ENCODE results near the gene RPL18.

RPL18 gene

DNA sequence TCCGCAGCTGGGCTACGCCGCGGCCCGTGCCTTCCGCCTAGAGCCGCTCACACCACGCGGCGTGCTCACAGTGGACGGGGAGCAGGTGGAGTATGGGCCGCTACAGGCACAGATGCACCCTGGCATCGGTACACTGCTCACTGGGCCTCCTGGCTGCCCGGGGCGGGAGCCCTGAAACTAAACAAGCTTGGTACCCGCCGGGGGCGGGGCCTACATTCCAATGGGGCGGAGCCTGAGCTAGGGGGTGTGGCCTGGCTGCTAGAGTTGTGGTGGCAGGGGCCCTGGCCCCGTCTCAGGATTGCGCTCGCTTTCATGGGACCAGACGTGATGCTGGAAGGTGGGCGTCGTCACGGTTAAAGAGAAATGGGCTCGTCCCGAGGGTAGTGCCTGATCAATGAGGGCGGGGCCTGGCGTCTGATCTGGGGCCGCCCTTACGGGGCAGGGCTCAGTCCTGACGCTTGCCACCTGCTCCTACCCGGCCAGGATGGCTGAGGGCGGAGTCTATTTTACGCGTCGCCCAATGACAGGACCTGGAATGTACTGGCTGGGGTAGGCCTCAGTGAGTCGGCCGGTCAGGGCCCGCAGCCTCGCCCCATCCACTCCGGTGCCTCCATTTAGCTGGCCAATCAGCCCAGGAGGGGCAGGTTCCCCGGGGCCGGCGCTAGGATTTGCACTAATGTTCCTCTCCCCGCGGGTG is 10.8 kb upstream of the RPL18 start:
- TF ChIP-seq ZNF274 (IDR thresholded peaks at IDR 0.05; ENCODE audit: low read depth, low read length) = no peak
- no peak overlapping the region for H3K4me3 ChIP-seq (ENCODE audit: low read length)

DNA sequence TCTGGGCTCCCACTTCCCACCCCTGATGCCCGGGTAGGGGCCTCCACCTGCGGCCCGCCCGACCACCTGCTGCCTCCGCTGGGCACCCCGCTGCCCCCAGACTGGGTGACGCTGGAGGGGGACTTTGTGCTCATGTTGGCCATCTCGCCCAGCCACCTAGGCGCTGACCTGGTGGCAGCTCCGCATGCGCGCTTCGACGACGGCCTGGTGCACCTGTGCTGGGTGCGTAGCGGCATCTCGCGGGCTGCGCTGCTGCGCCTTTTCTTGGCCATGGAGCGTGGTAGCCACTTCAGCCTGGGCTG is 10.3 kb upstream of the RPL18 start:
- H3K4me3 ChIP-seq (ENCODE audit: low read length) = no peak overlapping the region
- TF ChIP-seq ZNF274 (IDR thresholded peaks at IDR 0.05; ENCODE audit: low read depth, low read length) = no peak

DNA sequence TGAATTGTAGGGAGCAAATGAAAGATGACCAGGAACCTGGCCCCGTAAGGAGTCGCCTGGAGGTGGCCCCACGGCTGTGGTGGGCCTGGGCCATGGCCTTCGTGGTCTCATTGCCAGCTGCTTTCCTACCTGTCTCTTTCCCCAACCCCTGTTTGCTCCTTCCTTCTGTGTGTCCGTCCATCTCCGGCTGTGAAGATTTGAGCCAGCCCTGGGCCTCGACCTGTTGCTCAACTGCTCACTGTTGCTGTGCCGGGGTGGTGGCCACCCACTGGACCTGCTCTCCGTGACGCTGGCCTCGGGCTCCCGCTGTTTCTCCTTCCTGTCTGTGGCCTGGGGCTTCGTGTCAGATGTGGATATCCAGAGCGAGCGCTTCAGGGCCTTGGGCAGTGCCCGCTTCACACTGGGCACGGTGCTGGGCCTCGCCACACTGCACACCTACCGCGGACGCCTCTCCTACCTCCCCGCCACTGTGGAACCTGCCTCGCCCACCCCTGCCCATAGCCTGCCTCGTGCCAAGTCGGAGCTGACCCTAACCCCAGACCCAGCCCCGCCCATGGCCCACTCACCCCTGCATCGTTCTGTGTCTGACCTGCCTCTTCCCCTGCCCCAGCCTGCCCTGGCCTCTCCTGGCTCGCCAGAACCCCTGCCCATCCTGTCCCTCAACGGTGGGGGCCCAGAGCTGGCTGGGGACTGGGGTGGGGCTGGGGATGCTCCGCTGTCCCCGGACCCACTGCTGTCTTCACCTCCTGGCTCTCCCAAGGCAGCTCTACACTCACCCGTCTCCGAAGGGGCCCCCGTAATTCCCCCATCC is 9.7 kb upstream of the RPL18 start:
- TF ChIP-seq ZNF274 (IDR thresholded peaks at IDR 0.05; ENCODE audit: low read depth, low read length) = no peak
- no peak overlapping the region for H3K4me3 ChIP-seq (ENCODE audit: low read length)

- TF ChIP-seq ZNF274 (IDR thresholded peaks at IDR 0.05; ENCODE audit: low read depth, low read length) = no peak
- H3K4me3 ChIP-seq (ENCODE audit: low read length) = no peak overlapping the region
Measured at GRCh38 chr19:48627865-48628314, 8.9 kb upstream of the RPL18 start.

GRCh38 chr19:48627201-48627864 is 8.4 kb upstream of the RPL18 start:
- H3K4me3 ChIP-seq (ENCODE audit: low read length) = no peak overlapping the region
- TF ChIP-seq ZNF274 (IDR thresholded peaks at IDR 0.05; ENCODE audit: low read depth, low read length) = no peak

DNA sequence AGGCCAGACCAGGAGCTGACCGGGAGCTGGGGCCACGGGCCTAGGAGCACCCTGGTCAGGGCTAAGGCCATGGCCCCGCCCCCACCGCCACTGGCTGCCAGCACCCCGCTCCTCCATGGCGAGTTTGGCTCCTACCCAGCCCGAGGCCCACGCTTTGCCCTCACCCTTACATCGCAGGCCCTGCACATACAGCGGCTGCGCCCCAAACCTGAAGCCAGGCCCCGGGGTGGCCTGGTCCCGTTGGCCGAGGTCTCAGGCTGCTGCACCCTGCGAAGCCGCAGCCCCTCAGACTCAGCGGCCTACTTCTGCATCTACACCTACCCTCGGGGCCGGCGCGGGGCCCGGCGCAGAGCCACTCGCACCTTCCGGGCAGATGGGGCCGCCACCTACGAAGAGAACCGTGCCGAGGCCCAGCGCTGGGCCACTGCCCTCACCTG is 6.9 kb upstream of the RPL18 start:
- TF ChIP-seq ZNF274 (IDR thresholded peaks at IDR 0.05; ENCODE audit: low read depth, low read length) = no peak
- no peak overlapping the region for H3K4me3 ChIP-seq (ENCODE audit: low read length)

- H3K4me3 ChIP-seq (ENCODE audit: low read length) = peak overlapping the region; percentile 49; the same call in 1 of the 2 replicates
- TF ChIP-seq ZNF274 (IDR thresholded peaks at IDR 0.05; ENCODE audit: low read depth, low read length) = no peak
Measured at GRCh38 chr19:48624791-48625723, 6.1 kb upstream of the RPL18 start.

DNA sequence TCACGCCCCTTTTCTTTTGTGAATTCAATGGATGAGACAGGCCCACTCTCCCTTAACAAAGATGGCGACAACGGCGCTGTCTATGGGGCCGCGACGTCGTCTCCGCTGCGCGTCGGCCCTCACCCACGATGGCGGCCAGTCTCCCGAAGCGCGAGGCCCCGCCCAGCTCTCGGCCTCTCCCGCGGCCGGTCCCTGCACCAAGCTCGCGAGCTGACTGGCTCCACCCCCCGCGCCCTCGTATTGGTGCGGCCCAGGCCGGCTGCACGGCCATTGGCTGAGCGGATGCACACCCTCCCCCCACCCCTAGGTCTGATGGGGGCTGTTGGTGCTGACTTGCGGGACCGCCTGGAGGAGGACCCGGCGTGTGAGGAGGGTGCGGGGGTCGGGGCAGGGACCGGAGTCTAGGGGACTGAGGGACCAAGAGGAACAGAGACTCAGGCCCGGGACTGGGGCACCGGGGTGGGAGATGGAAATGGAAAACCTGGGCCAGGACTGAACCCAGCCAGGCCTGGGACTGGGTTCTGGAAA is 5.2 kb upstream of the RPL18 start:
- H3K4me3 ChIP-seq (ENCODE audit: low read length) = peak overlapping the region; percentile 60; the same call in 1 of the 2 replicates
- TF ChIP-seq ZNF274 (IDR thresholded peaks at IDR 0.05; ENCODE audit: low read depth, low read length) = no peak

DNA sequence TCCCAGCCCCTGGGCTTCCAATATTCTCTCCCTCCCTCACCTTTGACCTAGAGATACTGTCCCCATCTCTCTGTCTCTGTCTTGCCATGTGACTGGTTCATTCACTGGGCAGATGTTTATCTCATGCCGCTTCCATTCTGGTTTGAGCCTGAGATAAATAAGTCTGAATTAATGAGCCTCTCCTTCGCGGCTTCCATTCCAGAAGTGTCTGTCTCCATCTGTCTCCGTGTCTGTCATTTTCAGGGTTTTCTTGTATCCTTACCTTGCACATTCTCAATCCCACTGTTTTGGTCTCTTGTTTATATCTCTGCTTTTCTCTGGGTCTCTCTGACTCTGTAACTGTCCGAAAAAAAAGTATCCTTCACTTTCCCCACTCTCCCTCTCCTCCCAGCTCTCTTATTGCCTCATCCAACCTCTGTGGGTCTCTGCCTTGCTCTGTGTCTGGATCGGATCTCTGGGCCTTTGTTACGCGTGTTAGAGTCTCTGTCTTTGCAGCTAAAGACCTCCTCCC is 4.6 kb upstream of the RPL18 start:
- H3K4me3 ChIP-seq (ENCODE audit: low read length) = peak overlapping the region; percentile 60; the same call in 1 of the 2 replicates

DNA sequence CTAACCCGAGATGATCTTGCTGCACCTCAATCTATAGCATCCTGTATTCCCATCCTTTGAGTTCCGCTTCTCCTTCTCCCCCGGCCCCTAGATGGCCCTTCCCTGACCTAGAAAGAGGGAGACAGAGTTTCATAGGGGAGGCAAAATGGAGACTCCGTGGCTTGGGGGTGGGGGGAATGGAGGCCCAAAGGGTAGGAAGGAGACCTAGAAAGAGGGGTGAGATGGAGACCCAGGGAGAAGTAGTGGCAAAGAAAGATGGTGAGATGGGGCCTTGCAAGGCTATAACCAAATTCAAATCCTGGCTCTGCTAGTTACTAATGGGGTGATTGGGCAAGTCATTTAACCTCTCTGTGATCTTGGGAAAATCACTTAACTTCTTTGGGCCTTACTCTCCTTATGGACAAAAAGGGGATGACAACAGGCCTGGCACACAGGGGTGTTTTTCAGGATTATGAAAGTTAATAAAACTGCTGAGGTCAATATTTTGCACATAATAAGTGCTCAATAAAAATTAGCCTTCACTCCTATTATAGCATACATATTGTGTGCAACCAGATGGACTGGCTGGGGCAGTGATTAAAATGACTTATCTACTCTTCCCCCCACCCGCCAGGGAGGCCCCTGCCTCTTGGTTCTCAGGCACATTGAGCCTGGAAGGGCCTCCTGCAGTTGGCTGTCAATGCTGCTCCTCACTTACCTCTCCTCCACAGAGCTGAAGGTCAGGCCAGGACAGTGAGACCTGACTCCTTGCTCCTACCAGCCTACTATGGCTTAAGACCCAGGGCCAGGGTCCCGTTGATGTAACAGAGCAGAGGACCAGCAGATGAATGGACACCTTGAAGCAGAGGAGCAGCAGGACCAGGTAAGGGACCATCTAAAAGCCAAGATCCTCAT is 961 bp upstream of the RPL18 start:
- H3K4me3 ChIP-seq (ENCODE audit: low read length) = peak overlapping the region; percentile 73
- no peak for TF ChIP-seq ZNF274 (IDR thresholded peaks at IDR 0.05; ENCODE audit: low read depth, low read length)

More for the DNA sequence above, 4.6 kb upstream of the RPL18 start:
- TF ChIP-seq ZNF274 (IDR thresholded peaks at IDR 0.05; ENCODE audit: low read depth, low read length) = no peak

DNA sequence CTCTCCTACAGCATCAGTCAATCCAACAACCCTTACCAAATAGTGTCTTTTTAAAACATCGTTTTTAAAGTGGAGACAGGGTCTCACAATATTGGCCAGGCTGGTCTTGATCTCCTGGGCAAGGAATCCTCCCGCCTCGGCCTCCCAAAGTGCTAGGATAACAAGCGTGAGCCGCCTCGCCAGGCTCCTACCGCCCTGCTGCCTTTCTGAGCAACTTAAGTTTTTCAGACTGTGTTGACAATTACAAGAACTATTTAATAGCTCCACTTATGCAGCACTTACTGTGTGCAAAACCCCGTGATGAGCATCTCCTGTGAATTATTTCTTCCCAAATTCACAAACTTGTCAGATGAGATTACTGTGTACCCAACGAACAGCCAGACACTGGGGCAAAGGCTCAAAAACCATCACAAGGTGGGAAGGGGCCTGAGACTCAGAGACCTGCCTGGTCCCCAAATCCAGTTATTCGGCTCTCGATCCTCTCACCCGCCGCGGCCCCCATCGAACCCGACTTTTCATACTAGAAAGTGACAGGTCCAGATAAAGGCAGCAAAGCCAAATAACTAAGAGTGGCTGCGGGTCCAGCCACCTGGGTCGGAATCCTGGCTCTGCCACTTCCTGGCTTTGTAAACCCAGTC is 581 bp downstream of the RPL18 start:
- no peak for TF ChIP-seq ZNF274 (IDR thresholded peaks at IDR 0.05; ENCODE audit: low read depth, low read length)
- peak overlapping the region; percentile 97 for H3K4me3 ChIP-seq (ENCODE audit: low read length)
